GM20000 (cell line): Measurements from ENCODE around the gene TCERG1L.

Experiments
- DNase-seq: peaks from one replicate; pipeline ENCODE4 v3.0.0; 2012; ENCODE audit warnings: low spot score
- TF ChIP-seq, protein P1 (sequence below): IDR thresholded peaks from 2 replicates; pipeline ENCODE4 v1.5.1; 2012; ENCODE audit warnings: mild to moderate bottlenecking, control low read depth; ENCODE audit errors: extremely low read depth, missing control alignments

Gene TCERG1L

DNA sequence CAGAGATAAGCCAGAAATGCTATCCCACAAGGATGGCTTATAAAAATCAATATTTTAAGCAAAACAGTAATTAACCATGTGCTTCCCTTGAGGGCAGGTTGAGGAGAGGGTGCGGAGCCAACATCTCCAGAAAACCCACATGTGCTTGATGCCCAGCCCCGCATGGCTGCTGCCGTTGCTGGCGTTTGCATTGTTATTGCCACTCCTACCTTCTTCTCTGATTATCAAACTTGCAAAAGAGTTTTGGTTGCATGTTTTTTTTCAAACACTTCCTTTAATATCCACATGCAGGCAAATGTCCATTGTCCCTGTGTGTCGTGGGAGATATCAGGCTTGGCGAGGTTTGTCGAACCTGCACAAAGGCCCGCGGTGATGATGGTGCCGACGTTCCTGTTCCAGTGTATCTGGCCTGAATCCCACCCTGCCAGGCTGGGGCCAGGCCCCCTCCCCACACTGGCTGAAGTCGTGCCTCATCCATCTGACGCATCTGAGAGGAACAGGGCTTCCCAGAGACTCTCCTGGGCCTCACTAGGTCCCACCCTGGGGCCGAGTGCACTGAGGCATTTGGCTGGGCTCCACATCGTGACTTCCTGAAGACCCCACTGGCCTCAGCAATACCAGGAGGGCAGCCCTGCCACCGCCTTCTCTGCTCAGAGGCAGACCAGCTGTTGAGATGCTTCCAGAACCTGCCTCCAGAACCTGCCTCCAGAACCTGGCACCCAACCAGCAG lies 40.9 kb downstream of the TCERG1L start:
- TF ChIP-seq, protein P1, sequence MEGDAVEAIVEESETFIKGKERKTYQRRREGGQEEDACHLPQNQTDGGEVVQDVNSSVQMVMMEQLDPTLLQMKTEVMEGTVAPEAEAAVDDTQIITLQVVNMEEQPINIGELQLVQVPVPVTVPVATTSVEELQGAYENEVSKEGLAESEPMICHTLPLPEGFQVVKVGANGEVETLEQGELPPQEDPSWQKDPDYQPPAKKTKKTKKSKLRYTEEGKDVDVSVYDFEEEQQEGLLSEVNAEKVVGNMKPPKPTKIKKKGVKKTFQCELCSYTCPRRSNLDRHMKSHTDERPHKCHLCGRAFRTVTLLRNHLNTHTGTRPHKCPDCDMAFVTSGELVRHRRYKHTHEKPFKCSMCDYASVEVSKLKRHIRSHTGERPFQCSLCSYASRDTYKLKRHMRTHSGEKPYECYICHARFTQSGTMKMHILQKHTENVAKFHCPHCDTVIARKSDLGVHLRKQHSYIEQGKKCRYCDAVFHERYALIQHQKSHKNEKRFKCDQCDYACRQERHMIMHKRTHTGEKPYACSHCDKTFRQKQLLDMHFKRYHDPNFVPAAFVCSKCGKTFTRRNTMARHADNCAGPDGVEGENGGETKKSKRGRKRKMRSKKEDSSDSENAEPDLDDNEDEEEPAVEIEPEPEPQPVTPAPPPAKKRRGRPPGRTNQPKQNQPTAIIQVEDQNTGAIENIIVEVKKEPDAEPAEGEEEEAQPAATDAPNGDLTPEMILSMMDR, result no peak
- no peak for DNase-seq

DNA sequence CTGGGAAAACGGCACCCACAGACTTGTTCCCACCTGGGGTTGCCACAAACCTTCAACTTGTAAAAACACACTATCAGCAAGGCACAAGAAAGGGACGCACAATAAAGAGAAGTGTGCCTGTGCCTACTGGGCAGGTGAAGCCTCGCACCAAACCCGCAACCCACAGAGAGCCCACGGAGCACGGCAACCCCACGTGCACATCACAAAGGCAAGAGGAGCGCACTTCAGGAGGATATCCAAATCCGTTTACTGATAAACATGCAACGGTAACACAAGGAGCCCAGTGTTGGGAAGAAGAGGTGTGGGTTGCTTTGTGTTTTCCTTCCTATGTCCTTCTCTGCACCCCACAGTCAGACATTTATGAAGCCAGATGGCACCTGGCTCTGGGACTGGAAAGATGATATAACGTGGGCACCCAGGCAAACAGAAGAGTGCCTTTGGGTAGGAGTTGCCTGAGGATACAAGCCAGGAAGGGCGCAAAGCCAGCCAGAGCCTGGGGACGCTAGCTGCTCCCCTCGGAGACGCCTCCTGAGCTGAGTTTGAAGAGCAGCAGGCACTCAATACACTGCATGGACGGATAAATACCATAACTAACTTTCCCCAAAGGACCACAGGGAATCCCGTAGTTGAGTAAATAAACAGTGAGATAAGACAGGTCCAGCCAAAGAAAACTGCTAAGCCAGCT lies 41.6 kb downstream of the TCERG1L start:
- DNase-seq, result no peak
- TF ChIP-seq, protein P1, result no peak

DNA sequence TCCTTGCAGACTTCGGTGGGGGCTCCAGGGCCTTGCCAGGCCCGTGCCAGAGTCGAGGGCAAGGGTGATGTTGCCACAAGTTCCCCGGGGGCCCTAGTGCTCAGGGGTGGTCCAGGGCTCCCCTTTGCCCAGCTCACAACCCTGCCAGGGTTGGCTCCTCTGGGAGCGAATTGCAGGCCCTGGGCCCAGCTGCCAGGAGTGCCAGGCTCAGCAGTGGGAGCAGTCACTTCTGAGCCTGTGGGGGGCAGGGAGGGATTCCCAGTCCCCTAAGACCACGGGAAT lies 43.8 kb downstream of the TCERG1L start:
- DNase-seq, result no peak
- TF ChIP-seq, protein P1, result no peak

DNA sequence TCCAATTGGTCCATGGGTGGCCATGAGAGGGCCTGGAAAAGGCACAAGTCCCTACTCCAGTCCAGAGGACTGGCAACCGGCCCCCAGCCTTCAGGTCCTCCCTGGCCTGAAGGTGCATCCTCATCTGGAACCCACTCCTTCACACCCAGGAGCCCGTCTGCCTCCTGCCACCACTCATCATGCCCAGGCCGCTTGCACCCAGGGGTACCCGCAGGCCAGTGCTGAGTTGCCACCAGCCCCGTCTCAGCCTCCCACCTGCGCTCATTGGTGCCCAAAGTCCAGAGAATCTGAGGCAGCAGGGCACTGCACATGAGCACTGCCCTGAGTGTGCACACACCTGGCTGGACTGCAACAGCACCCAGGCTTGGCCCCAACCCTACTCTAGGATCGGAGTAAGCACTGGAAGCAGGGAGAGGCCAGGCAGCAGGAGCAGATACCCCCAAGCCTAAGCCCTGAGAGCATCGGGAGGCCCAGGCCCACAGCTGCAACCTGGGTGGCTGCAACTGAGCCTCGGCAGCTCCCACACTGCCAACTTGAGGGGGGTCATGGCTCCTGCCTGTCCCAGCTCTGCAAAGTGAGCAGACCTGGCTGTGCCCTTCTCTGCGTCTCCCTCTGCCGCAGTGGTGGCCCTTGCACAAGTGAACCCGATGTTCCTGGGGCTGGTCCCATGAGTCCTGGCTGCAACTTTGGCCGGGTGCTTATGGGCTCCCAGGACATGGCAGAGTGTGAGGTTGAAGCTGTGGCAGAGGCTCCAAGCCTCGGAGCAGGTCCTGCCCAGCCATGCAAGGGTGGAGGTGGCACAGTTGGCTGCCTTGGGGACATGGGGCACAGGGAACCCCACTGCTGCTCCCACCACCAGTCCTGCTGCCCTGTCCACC lies 44.3 kb downstream of the TCERG1L start:
- no peak for DNase-seq
- TF ChIP-seq, protein P1, result no peak

DNA sequence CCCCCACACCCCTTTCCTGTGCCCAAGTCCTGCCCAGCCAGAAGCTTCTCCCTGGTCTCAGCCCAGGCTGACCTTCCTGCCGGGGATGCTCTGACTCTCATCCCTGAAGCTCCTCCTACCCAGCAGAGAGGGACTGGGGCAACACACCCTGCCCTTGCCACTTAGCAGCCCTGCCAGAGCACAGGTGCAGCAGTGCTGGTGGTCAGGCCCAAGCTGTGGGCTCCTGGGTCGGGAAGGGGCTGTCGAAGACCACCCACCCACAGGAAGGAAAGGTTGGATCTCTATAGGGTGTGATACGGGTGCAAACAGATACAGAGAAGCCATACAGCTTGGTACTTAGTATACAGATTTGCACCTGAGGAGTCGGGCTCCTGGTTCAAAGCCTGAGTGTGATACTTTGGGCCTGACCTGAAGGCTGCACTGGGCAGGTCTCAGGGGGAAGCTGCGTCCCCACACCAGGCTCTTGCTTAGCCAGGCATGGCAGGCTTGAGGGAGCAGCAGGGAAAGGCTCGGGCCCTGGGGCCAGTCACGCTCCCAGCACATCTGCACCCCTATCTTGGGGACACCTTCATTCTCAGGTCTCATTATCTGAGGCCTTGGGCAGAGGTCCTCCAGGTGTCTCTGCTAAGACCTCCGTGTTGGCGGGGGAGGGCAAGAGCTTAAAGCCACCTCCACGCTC lies 47.3 kb downstream of the TCERG1L start:
- DNase-seq, result no peak
- TF ChIP-seq, protein P1, result no peak

DNA sequence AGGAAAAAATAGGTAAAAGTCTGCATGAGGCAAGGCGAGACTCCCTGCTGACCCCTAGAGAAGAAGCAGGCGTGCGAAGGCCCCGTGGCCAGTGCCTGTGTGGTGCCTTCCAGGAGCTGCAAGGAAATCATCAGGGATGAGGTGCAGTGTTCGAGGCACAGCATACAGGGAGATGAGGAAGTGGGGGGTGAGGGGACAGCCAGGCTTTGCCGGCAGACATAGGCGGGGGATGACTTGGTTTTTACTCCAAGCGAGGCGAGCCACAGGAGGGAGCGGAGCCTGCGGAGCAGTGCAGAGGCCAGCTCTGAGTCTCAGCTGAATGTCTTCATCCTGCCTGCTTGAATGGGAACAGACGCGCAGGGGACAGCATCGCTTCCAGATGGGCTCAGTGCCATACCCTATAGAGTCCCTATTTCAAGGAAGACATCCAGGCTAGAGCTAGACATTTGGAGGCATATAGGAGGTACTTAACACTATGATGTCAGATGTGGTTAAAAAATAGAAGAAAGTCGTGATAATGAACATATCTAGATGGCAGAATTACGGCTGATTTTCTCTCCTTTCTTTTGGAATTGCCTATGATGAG lies 49.5 kb downstream of the TCERG1L start:
- DNase-seq, result no peak
- TF ChIP-seq, protein P1, result no peak
